ENCODE measurements around the gene ASIC4.

Gene ASIC4

DNA sequence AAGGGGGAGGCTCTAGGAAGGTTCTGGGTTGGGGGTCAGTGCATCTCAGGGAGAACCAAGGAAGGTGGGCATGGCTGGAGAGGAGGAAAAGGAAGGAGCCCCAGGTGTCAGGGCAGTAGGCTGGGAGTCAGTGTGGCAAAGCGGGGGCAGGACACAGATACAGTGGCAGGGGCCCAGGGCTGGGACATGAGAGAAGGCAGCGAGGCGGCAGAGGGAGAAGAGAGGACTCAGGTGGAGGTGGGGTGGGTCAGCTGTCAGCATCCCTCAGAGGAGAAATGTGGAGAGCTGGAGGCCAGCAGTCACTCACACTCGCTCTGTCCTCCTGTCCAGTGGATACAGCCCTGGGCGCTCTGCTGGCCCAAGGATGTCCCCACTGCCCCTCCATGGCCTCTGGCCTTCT lies 21.2 kb upstream of the ASIC4 start:
- H3K4me1 Mint-ChIP-seq = peaks cover 28% of the 10 kb centered on the region
- no peaks in the 10 kb centered on the region for H3K9me3 Mint-ChIP-seq
- no peaks in the 10 kb centered on the region for H3K36me3 Mint-ChIP-seq (ENCODE audit: low read depth)
- H3K27me3 Mint-ChIP-seq (ENCODE audit: low read depth, poor library complexity) = peaks cover 83% of the 10 kb centered on the region
- no peak overlapping the region for H3K27ac Mint-ChIP-seq
- no peak for DNase-seq
- H3K4me3 Mint-ChIP-seq = no peak overlapping the region
- TF ChIP-seq, protein P1, sequence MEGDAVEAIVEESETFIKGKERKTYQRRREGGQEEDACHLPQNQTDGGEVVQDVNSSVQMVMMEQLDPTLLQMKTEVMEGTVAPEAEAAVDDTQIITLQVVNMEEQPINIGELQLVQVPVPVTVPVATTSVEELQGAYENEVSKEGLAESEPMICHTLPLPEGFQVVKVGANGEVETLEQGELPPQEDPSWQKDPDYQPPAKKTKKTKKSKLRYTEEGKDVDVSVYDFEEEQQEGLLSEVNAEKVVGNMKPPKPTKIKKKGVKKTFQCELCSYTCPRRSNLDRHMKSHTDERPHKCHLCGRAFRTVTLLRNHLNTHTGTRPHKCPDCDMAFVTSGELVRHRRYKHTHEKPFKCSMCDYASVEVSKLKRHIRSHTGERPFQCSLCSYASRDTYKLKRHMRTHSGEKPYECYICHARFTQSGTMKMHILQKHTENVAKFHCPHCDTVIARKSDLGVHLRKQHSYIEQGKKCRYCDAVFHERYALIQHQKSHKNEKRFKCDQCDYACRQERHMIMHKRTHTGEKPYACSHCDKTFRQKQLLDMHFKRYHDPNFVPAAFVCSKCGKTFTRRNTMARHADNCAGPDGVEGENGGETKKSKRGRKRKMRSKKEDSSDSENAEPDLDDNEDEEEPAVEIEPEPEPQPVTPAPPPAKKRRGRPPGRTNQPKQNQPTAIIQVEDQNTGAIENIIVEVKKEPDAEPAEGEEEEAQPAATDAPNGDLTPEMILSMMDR (IDR thresholded peaks at IDR 0.05) = no peak

DNA sequence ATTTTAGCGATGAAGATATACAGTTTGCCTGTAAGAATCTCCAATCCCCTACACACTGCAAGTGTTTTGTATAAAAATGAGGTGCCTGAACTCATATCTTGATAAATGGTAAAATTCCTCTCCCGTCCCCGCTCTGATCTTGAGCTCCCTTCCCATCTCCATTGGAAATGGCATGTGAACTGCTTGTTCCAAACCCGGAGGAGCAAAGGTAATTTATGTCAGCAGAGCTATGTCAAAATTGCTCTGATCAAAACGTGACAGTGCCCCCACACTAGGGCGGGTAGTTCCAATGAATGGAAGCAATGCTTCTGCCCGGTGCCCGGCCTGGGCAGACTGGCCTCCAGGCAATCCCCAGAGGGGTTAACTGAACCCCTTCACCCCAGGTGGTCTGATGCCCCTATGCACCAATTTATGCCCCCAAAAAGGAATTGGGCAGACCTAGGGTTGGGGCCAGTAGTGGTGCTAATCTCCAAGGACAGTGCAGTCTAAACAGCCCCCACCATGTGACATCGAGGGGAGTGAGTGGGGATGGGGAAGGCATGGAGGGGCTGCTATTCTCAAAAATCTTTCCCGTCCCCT lies 19.2 kb upstream of the ASIC4 start:
- Mint-ChIP-seq H3K4me3 (no peak overlapping the region), H3K27me3 (ENCODE audit: low read depth, poor library complexity) (peaks cover 89% of the 10 kb centered on the region), H3K4me1 (peaks cover 43% of the 10 kb centered on the region), H3K9me3 (no peaks in the 10 kb centered on the region), H3K36me3 (ENCODE audit: low read depth) (no peaks in the 10 kb centered on the region), H3K27ac (no peak overlapping the region)
- DNase-seq = no peak
- TF ChIP-seq, protein P1 (IDR thresholded peaks at IDR 0.05) = peak; percentile 58

DNA sequence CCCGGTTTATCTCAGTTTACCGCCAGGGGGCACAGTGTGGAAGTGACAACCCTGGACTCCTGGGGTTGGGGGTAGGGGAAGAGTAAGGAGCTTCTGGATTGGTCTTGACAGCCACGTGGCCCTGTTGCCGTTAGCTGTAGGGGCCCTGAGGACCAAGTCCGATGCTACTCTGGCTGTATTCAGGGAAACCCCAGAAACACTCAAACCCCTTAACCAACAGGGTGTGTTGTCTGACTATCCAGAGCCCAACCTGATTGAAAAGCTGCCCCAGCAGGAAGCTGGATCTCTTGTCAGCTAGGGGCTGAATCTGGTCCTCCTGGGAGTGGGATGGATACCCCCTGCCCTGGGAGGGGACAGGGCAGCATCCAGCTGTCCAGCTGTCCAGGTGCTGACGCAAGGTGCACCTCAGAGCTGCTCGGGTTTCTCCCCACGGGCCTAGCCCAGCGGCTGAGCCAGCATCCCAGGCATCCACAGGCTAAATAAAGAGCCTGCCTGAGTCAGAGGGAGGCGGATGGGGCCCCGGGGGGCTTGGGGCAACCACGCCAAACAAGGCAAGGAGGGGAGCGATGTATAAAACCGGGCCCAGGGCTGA lies 18.7 kb upstream of the ASIC4 start:
- TF ChIP-seq, protein P1 (IDR thresholded peaks at IDR 0.05) = no peak
- Mint-ChIP-seq H3K9me3 (no peaks in the 10 kb centered on the region), H3K27ac (no peak overlapping the region), H3K36me3 (ENCODE audit: low read depth) (no peaks in the 10 kb centered on the region), H3K4me3 (no peak overlapping the region), H3K4me1 (peaks cover 48% of the 10 kb centered on the region), H3K27me3 (ENCODE audit: low read depth, poor library complexity) (peaks cover 83% of the 10 kb centered on the region)
- DNase-seq = peak; percentile 78

DNA sequence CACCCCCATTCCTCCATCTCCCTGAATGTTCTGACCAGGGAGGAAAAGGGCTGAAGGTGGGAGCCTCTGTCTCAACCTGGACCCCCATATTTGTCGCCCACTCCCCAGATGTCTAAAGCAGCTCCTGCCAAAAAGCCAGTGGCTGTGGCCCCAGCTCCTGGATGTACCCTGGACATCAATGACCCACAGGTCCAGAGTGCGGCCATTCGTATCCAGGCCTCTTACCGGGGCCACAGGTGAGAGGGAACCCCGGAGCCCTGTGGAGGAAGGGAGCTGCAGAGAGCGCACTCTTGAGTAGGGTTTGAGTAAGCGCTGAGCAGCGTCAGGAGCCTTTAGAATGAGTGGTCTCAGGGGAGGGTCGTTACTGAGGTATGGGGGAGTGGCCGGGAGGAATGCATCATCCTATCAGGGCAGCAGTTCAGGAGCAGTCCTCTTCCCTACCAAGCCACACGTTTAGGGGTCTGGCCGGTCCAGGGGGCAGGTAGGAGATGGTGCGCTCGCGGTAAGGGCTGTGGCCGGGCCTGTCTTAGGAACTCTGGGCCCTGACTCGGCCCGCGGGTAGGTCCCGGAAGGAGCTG lies 17.9 kb upstream of the ASIC4 start:
- H3K36me3 Mint-ChIP-seq (ENCODE audit: low read depth) = no peaks in the 10 kb centered on the region
- H3K27ac Mint-ChIP-seq = no peak overlapping the region
- H3K4me3 Mint-ChIP-seq = peak overlapping the region; percentile 70
- peaks cover 79% of the 10 kb centered on the region for H3K27me3 Mint-ChIP-seq (ENCODE audit: low read depth, poor library complexity)
- no peak for DNase-seq
- no peaks in the 10 kb centered on the region for H3K9me3 Mint-ChIP-seq
- H3K4me1 Mint-ChIP-seq = peaks cover 56% of the 10 kb centered on the region
- TF ChIP-seq, protein P1 (IDR thresholded peaks at IDR 0.05) = no peak

DNA sequence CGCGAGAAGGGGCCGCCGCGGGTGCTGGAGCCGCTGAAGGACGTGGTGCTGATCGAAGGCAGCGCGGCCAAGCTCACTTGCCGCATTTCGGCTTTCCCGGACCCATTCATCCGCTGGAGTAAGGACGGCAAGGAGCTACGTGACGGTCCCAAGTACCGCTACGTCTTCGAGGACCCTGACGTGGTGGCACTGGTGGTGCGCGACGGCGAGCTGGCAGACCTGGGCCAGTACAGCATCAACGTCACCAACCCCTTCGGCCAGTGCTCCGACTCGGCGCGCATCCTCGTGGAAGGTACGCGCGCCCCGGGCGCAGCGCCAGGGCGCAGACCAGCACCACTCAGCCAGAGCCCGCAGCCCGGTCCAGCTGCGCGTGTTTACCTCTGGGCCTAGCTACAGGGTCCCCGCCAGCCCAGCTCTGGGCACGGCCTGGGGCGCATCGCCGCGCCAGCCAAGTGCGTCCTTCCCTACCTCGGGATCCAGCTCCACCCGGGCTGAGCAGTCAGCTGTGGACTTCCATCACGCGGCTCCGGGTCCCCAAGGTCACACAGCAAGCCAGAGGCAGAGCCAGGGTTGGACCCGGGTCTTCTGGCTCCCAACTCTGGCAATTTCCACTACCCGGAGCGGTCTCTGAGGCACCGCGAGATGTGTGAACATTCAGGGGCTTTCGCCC lies 17.3 kb upstream of the ASIC4 start:
- DNase-seq = no peak
- H3K27ac Mint-ChIP-seq = no peak overlapping the region
- H3K9me3 Mint-ChIP-seq = no peaks in the 10 kb centered on the region
- H3K27me3 Mint-ChIP-seq (ENCODE audit: low read depth, poor library complexity) = peaks cover 76% of the 10 kb centered on the region
- H3K4me1 Mint-ChIP-seq = peaks cover 62% of the 10 kb centered on the region
- no peaks in the 10 kb centered on the region for H3K36me3 Mint-ChIP-seq (ENCODE audit: low read depth)
- TF ChIP-seq, protein P1 (IDR thresholded peaks at IDR 0.05) = no peak
- peak overlapping the region; percentile 88 for H3K4me3 Mint-ChIP-seq
